ENCODE measurements around the gene TIAL1. TPM values are rescaled to one million over a fixed set of nuclear protein-coding genes. Genes with fewer than 3 reads are reported as not detected.

The TIAL1 gene
- total and polyA plus RNA-seq, 10 of the 15 experiments (the other 5 are each of a cell fraction or from before 2014, with no cell fraction given) = 26.0 to 159 (median 62.8) TPM

GRCh38 chr10:119596537-119597404 is at the start of gene TIAL1 (continued):
- peak; percentile 42 for TF ChIP-seq SKIL (IDR thresholded peaks at IDR 0.05; ENCODE audit: low read depth, poor library complexity, severe bottlenecking)
- TF ChIP-seq HCFC1 (IDR thresholded peaks at IDR 0.05; ENCODE audit: low read length) = peak; percentile 90
- TF ChIP-seq NFXL1 (IDR thresholded peaks at IDR 0.05; ENCODE audit: borderline replicate concordance) = peak; percentile 95; the same call in 1 of the 2 replicates
- peak; percentile 39; the same call in 1 of the 3 replicates for TF ChIP-seq POU2F2 (IDR thresholded peaks at IDR 0.05; ENCODE audit: borderline replicate concordance, low read depth, low read length)
- TF ChIP-seq IKZF2 (IDR thresholded peaks at IDR 0.05) = peak; percentile 90 to 91
- TF ChIP-seq EZH2 (IDR thresholded peaks at IDR 0.05; ENCODE audit: borderline replicate concordance, control insufficient read depth, low read depth, low read length) = no peak
- peak; percentile 34; the same call in 1 of the 2 replicates for TF ChIP-seq HSF1 (IDR thresholded peaks at IDR 0.05; ENCODE audit: low read depth, low read length)
- TF ChIP-seq IKZF1 (conservative IDR thresholded peaks at IDR 0.05) = peak; percentile 98
- peak; percentile 100 for TF ChIP-seq MXI1 (IDR thresholded peaks at IDR 0.05; ENCODE audit: low read depth, low read length)
- peak; percentile 89 for TF ChIP-seq NBN (IDR thresholded peaks at IDR 0.05)
- TF ChIP-seq CTCF (IDR thresholded peaks at IDR 0.05 in 2 of 3, conservative IDR thresholded peaks at IDR 0.05 in 1 of 3; ENCODE audit: control insufficient read depth in 2 of 3, extremely low read depth in 1 of 3, insufficient read depth in 1 of 3, low read depth in 3 of 3, low read length in 3 of 3) = no peak
- TF ChIP-seq ZNF687 (IDR thresholded peaks at IDR 0.05) = peak; percentile 38; the same call in 1 of the 2 replicates
- TF ChIP-seq GATAD2B (conservative IDR thresholded peaks at IDR 0.05; ENCODE audit: low read depth) = peak; percentile 73; the same call in 1 of the 2 replicates
- TF ChIP-seq SMARCA5 (IDR thresholded peaks at IDR 0.05) = peak; percentile 97
- peak; percentile 66; the same call in 1 of the 2 replicates for TF ChIP-seq NFYB (IDR thresholded peaks at IDR 0.05; ENCODE audit: insufficient read depth, low read depth, low read length)
